Muscle of leg (tissue), 11 donors: ENCODE measurements around the gene TUBA3E. TPM values are rescaled to one million over a fixed set of nuclear protein-coding genes. Genes with fewer than 3 reads are reported as not detected.
A peak's percentile ranks its signal among the peaks of the same experiment; 100 is the strongest.
"Not testable (repeated sequence)": the region's sequence is repeated elsewhere in the genome, so short reads cannot be mapped to it uniquely, and the experiment has no call there.

Source experiments
- DNase-seq: peaks from one replicate; pipeline ENCODE4 v3.0.0; 2013
- H3K27ac ChIP-seq: one replicate; pipeline ENCODE4 v1.5.1; 2013; ENCODE audit warnings: mild to moderate bottlenecking, low read length, control low read depth
- H3K27me3 ChIP-seq: one replicate; pipeline ENCODE4 v1.6.1; 2013; ENCODE audit warnings: low read length; ENCODE audit not compliant: control insufficient read depth, insufficient read depth
- H3K36me3 ChIP-seq: one replicate; pipeline ENCODE4 v1.6.1; 2013; ENCODE audit warnings: low read length; ENCODE audit not compliant: control insufficient read depth, insufficient read depth
- H3K4me1 ChIP-seq: one replicate; pipeline ENCODE4 v1.6.1; 2013; ENCODE audit warnings: low read length; ENCODE audit not compliant: control insufficient read depth, insufficient read depth
- H3K4me3 ChIP-seq: one replicate; pipeline ENCODE4 v1.5.1; 2013; ENCODE audit warnings: low read length, control low read depth
- H3K9me3 ChIP-seq: replicated peaks from 2 replicates; pipeline ENCODE4 v1.6.1; 2013; ENCODE audit warnings: low read depth, low read length; ENCODE audit not compliant: control insufficient read depth
- WGBS: methylation state at CpG from one replicate; pipeline ENCODE4 v1.1.5; 2013; ENCODE audit warnings: missing lambda C conversion rate; ENCODE audit not compliant: insufficient coverage; 5-methylcytosine and 5-hydroxymethylcytosine counted together
- polyA plus RNA-seq, 8 donors: library from polyadenylated mRNA; unstranded; fragments of 120-200 nt; gene quantifications; one replicate each; pipeline versions ENCODE4 v1.2.1 to v1.2.3, GENCODE V29; 2013; ENCODE audit warnings: inconsistent platforms in 1 of 8, low replicate concordance in 1 of 8; ENCODE audit not compliant: insufficient read length in 8 of 8, insufficient read depth in 1 of 8
- total RNA-seq: library from RNA; stranded (reverse); fragments of 120-200 nt; gene quantifications from one replicate; pipeline ENCODE4 v1.2.4, GENCODE V29; 2013

The TUBA3E gene
- total and polyA plus RNA-seq, 9 donors: 0.11 to 0.29 (median 0.19) TPM; not detected in 6

GRCh38 chr2:130229161-130229510 lies 30.9 kb upstream of the TUBA3E start:
- H3K4me1 ChIP-seq, H3K27ac ChIP-seq, H3K27me3 ChIP-seq, H3K36me3 ChIP-seq, DNase-seq, H3K9me3 ChIP-seq: not testable (repeated sequence)
- peak overlapping the region; percentile 21 for H3K4me3 ChIP-seq
- WGBS: 44% methylated on average over 26 of the region's 48 CpGs

- H3K36me3 ChIP-seq: not testable (repeated sequence)
These were observed 30.4 kb upstream of the TUBA3E start for GRCh38 chr2:130228467-130229160.

GRCh38 chr2:130228005-130228404 lies 29.8 kb upstream of the TUBA3E start:
- DNase-seq, H3K9me3 ChIP-seq, H3K36me3 ChIP-seq, H3K4me3 ChIP-seq, H3K27me3 ChIP-seq, H3K4me1 ChIP-seq, H3K27ac ChIP-seq: not testable (repeated sequence)
- 88% methylated on average over 15 of the region's 21 CpGs for WGBS

More at GRCh38 chr2:130228467-130229160, 30.4 kb upstream of the TUBA3E start:
- H3K9me3 ChIP-seq, H3K27ac ChIP-seq, H3K4me3 ChIP-seq, H3K4me1 ChIP-seq, H3K27me3 ChIP-seq, DNase-seq: not testable (repeated sequence)
- whole genome bisulfite sequencing: 86% methylated on average over 57 of the region's 69 CpGs

GRCh38 chr2:130222523-130222922 lies 24.3 kb upstream of the TUBA3E start:
- not testable (repeated sequence) for H3K27me3 ChIP-seq, H3K4me3 ChIP-seq, H3K4me1 ChIP-seq, H3K27ac ChIP-seq, H3K36me3 ChIP-seq, H3K9me3 ChIP-seq, DNase-seq
- no CpG with 5 or more reads among the region's 4 CpGs for WGBS

- not testable (repeated sequence) for H3K9me3 ChIP-seq, H3K4me1 ChIP-seq, DNase-seq, H3K27ac ChIP-seq, H3K4me3 ChIP-seq, H3K36me3 ChIP-seq, H3K27me3 ChIP-seq
- WGBS: no CpG with 5 or more reads among the region's 1 CpG
These were observed 22.3 kb upstream of the TUBA3E start for GRCh38 chr2:130220505-130220904.

GRCh38 chr2:130219147-130219546 lies 20.9 kb upstream of the TUBA3E start:
- not testable (repeated sequence) for H3K4me3 ChIP-seq, H3K27ac ChIP-seq, DNase-seq, H3K27me3 ChIP-seq, H3K9me3 ChIP-seq, H3K36me3 ChIP-seq, H3K4me1 ChIP-seq
- WGBS: no CpG with 5 or more reads among the region's 2 CpGs

GRCh38 chr2:130207051-130207450 lies 8.8 kb upstream of the TUBA3E start:
- 80% methylated on average over 1 of the region's 13 CpGs for WGBS
- not testable (repeated sequence) for DNase-seq, H3K36me3 ChIP-seq, H3K4me1 ChIP-seq, H3K27ac ChIP-seq, H3K9me3 ChIP-seq, H3K4me3 ChIP-seq, H3K27me3 ChIP-seq

- not testable (repeated sequence) for H3K9me3 ChIP-seq, H3K27ac ChIP-seq, DNase-seq, H3K36me3 ChIP-seq, H3K4me1 ChIP-seq, H3K27me3 ChIP-seq, H3K4me3 ChIP-seq
- WGBS: no CpG with 5 or more reads among the region's 3 CpGs
These were observed 4.9 kb upstream of the TUBA3E start for GRCh38 chr2:130203150-130203549.

GRCh38 chr2:130202518-130202917 lies 4.3 kb upstream of the TUBA3E start:
- not testable (repeated sequence) for H3K36me3 ChIP-seq, H3K4me3 ChIP-seq, H3K9me3 ChIP-seq, H3K27me3 ChIP-seq, DNase-seq, H3K4me1 ChIP-seq, H3K27ac ChIP-seq
- no CpG with 5 or more reads among the region's 7 CpGs for WGBS

GRCh38 chr2:130196052-130196451 lies 2.2 kb downstream of the TUBA3E start:
- not testable (repeated sequence) for DNase-seq, H3K27ac ChIP-seq, H3K4me3 ChIP-seq, H3K27me3 ChIP-seq, H3K36me3 ChIP-seq, H3K4me1 ChIP-seq, H3K9me3 ChIP-seq
- WGBS: no CpG with 5 or more reads among the region's 13 CpGs

- not testable (repeated sequence) for DNase-seq, H3K9me3 ChIP-seq, H3K27ac ChIP-seq, H3K36me3 ChIP-seq, H3K27me3 ChIP-seq, H3K4me3 ChIP-seq, H3K4me1 ChIP-seq
- WGBS: 100% methylated on average over 2 of the region's 9 CpGs
These were observed 3.1 kb downstream of the TUBA3E start for GRCh38 chr2:130195089-130195635.
